GM18870 (cell line): ENCODE data around the gene EDC4.

Experiments
- ATAC-seq: cut with Tn5 transposase; IDR thresholded peaks from one replicate; pipeline ENCODE4 v1.9.1; 2021; ENCODE audit warnings: moderate library complexity; ENCODE audit not compliant: unreplicated experiment

Gene EDC4

DNA sequence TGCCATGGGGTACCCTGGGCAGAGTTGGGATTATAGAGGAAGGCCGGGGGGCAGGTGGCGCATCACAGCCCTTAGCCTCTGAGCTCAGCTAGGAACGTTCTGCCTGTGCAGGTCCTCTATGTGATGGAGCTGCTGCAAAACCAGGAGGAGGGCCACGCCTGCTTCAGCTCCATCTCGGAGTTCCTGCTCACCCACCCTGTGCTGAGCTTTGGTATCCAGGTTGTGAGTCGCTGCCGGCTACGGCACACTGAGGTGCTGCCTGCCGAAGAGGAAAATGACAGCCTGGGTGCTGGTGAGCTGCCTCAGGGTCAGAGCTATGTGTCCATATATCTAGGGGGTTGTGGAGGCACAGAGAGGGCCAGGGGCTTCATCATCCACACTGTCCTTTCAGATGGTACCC lies 6.0 kb downstream of the EDC4 start:
- no peak for ATAC-seq

DNA sequence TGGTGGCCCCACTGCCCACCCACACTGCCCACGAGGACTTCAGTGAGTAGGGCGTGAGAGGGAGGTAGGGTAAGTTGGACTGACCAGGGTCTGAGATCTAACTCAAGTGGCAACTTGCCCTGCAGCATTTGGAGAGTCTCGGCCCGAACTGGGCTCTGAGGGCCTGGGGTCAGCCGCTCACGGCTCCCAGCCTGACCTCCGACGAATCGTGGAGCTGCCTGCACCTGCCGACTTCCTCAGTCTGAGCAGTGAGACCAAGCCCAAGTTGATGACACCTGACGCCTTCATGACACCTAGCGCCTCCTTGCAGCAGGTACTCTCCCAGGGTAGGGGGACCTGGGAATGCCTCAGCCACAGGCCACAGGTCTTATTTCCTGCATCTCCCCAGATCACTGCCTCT lies 6.6 kb downstream of the EDC4 start:
- ATAC-seq, result no peak

DNA sequence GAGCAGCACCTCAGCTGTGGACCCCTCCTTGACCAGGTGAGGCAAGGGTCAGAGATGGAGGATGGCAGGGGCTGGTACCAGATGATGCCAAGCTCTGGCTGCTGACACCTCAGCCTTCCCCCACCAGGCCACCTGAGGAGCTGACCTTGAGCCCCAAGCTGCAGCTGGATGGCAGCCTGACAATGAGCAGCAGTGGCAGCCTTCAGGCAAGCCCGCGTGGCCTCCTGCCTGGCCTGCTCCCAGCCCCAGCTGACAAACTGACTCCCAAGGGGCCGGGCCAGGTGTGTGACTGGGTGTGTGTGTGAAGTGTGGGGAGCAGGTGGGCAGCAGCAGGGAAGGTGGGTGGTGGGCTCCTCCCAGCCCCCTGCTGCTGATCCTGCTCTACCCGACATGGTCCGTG lies 7.1 kb downstream of the EDC4 start:
- ATAC-seq, result no peak

DNA sequence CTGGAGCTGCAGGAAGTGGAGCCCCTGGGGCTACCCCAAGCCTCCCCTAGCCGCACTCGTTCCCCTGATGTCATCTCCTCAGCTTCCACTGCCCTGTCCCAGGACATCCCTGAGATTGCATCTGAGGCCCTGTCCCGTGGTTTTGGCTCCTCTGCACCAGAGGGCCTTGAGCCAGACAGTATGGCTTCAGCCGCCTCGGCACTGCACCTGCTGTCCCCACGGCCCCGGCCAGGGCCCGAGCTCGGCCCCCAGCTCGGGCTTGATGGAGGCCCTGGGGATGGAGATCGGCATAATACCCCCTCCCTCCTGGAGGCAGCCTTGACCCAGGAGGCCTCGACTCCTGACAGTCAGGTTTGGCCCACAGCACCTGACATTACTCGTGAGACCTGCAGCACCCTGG lies 7.7 kb downstream of the EDC4 start:
- ATAC-seq, result no peak

DNA sequence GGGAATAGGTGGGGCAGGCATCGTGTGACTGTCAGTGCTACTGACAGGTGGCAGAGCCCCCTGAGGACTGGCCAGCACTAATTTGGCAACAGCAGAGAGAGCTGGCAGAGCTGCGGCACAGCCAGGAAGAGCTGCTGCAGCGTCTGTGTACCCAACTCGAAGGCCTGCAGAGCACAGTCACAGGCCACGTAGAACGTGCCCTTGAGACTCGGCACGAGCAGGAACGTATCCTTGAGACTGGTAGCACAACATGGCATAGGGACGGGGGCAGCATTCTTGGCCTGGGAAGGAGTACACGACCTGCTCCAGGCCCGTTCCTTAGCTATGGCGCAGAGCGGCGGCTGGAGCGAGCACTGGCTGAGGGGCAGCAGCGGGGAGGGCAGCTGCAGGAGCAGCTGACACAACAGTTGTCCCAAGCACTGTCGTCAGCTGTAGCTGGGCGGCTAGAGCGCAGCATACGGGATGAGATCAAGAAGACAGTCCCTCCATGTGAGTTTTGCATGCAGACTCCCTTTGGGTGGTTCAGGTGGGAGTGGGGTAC lies 8.8 kb downstream of the EDC4 start:
- ATAC-seq, result no peak

DNA sequence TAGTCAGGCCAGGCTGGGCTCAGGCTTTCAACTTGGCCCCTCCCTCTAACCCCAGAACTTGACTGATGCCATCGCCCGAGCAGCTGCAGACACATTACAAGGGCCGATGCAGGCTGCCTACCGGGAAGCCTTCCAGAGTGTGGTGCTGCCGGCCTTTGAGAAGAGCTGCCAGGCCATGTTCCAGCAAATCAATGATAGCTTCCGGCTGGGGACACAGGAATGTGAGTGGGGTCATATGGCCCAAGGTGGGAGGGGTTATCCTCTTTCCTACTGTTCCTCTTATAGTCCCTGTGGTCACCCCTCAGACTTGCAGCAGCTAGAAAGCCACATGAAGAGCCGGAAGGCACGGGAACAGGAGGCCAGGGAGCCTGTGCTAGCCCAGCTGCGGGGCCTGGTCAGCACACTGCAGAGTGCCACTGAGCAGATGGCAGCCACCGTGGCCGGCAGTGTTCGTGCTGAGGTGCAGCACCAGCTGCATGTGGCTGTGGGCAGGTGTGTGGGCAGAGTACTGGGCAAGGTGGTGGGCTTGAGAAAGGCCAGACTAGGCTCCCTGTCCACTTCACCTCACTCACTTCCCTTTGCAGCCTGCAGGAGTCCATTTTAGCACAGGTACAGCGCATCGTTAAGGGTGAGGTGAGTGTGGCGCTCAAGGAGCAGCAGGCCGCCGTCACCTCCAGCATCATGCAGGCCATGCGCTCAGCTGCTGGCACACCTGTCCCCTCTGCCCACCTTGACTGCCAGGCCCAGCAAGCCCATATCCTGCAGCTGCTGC lies 9.7 kb downstream of the EDC4 start:
- no peak for ATAC-seq

DNA sequence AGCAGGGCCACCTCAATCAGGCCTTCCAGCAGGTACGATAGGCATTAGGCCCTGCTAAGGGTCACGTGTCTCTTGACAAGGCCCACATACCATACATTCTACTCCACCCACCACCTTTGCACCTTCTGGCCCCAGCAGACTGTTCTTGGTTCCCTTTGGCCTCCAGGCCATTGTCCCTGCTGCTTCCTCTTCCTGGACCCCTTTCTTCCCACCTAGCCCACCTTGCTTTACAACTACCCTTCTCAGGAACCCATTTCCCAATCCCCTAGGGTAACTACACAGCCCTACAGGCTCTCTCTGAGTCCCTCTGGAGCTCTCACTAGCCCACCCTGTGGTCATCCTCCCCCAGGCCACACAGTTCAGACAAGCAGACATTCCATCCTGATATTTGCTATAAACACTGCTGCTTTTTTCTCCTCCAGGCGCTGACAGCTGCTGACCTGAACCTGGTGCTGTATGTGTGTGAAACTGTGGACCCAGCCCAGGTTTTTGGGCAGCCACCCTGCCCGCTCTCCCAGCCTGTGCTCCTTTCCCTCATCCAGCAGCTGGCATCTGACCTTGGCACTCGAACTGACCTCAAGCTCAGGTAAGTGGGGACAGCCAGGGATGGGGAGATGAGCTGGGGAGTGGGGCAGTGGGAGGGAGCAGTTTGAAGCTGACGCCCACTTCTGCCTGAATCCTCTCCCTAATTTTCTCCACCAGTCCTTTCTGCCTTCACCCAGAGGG lies 10.5 kb downstream of the EDC4 start:
- no peak for ATAC-seq

DNA sequence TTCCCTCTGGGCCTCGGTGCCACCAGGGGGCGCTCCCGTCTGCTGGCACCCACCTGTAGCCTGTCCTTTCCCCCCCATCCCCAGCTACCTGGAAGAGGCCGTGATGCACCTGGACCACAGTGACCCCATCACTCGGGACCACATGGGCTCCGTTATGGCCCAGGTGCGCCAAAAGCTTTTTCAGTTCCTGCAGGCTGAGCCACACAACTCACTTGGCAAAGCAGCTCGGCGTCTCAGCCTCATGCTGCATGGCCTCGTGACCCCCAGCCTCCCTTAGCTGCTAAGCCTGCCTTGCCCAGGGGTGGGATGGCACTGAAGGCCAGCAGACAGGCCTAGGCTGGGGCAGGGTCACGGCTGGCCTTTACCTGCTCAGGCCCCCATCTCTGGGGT lies 11.0 kb downstream of the EDC4 start:
- no peak for ATAC-seq

DNA sequence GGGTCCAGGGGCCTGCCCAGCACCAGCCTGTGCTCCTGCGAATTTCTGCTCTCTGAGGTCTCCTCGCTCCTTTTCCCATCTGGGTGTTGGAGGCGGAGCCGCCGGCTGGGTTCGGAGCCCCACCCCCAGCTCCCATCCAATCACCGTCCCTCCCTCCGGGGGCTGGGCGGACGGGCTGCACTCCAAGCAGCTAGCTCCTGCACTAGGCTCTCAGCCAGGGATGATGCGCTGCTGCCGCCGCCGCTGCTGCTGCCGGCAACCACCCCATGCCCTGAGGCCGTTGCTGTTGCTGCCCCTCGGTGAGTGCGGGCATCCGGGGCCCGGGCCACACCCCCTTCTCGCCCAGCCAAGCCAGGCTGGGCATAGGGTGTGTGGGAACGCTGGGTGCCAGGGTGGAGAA lies 11.8 kb downstream of the EDC4 start, which contains the start of gene NRN1L:
TSS of gene NRN1L (plus strand) at position 202 of the 400 bp plus-strand sequence. CDS start at position 221, 19 bp downstream.
- ATAC-seq, result no peak

DNA sequence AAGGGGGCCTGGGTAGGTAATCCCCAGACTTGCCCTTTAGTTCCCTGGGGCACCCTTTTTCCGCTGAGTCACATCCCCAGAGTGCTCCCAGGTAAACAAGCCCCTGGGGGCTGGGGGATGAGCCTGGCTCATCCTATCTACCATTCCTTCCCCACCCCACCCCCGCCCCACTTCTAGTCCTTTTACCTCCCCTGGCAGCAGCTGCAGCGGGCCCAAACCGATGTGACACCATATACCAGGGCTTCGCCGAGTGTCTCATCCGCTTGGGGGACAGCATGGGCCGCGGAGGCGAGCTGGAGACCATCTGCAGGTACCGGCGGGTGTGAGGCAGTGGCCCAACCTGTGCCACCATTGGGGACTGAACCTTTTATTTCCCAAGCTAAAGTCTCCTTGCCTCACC lies 12.7 kb downstream of the EDC4 start:
- no peak for ATAC-seq

DNA sequence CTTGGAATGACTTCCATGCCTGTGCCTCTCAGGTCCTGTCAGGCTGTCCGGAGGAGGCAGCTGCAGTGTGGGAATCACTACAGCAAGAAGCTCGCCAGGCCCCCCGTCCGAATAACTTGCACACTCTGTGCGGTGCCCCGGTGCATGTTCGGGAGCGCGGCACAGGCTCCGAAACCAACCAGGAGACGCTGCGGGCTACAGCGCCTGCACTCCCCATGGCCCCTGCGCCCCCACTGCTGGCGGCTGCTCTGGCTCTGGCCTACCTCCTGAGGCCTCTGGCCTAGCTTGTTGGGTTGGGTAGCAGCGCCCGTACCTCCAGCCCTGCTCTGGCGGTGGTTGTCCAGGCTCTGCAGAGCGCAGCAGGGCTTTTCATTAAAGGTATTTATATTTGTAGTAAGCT lies 13.1 kb downstream of the EDC4 start:
- no peak for ATAC-seq

DNA sequence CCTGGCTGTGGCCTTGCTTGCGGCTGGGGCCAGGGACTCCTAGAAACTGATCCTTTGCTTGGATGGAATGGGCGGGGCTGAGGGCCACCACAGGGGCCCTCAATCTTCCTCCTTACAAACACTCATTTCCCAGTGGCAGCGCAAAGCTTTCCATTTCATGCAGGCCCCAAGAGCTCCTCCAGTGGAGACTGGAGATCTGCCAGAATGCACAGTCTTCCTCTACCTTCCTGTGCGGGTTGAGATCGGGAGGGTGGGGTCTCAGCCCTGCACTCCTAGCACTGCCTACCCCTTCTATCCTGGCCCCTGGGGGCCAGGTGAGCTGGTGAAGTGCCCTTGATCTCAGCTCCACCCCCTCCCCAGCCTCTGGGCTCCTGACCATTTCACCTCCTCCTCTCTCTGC lies 13.5 kb downstream of the EDC4 start:
- no peak for ATAC-seq

DNA sequence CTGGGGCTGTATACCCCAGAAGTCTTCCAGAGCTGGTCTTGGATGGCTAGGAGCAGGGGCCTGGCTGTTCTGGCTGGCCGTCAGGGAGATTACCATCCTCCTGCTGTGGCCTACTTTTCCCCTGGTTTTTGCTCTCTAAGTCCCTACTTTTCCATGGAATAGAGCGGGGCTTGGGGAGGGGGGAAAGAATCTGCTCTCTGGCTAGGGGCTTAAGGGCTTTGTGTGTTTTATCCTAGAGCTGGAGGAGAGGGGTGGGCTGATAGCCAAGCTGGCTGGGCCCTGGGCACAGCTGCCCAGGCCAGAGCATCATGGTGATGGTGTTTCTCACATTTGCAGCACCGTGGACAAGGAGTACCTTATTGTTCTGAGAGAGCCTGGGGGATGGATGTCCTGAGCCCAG lies 15.5 kb downstream of the EDC4 start:
- no peak for ATAC-seq

DNA sequence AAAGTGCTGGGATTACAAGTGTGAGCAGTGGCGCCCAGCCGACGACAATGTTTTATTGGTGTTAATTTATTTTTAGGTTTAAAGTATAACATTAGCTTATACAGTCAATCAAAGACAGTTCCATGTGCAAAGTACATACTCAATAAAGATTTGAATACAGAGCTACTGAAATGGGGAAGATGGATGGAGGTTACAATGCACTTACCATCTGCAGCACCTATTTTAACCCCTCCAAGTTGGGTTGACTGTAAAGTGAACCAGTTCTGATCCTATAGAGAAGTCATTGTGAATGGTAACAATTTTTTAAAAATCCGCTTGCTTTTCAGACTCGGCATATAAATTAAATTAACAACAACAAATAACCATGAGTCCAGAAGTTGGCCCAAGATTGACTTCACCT lies 19.5 kb downstream of the EDC4 start:
- ATAC-seq, result no peak

DNA sequence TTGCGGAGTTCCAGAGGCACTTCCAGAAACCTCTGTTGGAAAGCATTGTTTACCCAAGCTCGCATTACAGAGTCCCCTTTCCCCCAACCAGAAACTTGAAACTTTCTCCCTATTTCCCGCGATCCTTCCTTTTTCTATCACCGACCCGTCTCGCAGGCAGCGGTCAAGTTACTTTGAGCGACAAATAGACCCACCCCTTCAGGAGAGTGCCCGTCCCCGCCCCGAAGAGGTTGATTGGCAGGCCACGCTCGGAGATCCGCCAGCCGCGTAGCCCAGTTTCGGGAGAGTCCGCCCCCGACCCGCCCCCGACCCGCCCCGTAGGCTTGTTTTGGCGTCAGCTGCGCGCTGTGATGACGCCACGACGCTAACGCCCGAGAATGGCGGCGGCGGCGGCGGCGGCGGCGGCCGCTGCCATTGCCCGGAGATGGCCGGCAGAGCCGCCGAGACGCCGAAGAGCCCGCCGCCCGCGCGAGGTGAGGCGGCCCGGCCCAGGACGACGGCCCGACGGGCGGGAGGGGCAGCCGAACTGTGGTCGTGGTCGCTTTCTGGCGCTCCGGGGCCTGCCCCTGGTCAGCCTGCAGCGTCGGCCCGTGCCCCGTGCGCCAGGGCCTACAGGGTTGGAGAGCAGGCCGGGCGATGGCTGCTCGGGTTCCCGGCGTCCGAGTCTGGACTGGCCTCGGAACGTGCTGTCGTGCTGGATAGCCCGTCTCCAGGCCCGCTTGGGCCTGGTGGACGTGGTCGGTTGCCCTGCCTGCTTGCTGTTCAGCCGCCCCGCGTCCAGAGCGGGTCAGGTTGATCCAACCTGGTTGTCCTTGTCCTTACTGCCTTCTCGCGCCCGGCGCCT lies 20.3 kb downstream of the EDC4 start, which contains the start of gene PSKH1:
TSS of gene PSKH1 (plus strand) at position 356 of the 844 bp plus-strand sequence. CDS start 15,496 bp downstream, outside the sequence.
- peak; percentile 63 for ATAC-seq

DNA sequence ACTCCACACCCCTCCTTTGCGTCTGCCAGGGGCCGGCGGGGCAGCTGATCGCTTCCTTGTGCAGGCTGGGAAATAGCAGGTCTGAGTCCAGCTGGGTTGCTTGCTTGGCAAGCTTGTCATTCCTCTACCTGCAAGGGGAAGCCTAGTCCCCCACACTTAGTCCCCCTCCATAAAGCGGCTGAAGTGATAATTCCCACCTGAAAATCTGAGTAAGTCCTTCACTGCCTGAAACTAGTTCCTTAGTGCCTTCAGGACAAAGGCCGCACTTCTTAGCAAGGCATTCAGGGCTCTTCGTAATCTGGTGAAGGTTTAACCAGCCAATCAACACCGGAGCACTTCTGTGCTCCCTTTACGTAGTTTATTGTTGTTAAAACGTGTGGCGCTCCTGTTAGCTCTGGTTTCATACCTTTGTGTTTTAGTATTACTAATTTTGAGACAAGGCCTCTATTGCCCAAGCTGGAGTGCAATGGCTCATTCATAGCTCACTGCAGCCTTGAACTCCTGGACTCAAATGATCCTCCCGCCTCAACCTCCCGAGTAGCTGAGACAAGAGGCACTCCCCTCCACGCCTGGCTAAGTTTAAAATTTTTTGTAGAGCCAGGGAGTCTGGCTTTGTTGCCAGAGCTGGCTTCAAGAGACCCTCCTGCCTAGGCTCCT lies 21.0 kb downstream of the EDC4 start:
- peak; percentile 7 for ATAC-seq

DNA sequence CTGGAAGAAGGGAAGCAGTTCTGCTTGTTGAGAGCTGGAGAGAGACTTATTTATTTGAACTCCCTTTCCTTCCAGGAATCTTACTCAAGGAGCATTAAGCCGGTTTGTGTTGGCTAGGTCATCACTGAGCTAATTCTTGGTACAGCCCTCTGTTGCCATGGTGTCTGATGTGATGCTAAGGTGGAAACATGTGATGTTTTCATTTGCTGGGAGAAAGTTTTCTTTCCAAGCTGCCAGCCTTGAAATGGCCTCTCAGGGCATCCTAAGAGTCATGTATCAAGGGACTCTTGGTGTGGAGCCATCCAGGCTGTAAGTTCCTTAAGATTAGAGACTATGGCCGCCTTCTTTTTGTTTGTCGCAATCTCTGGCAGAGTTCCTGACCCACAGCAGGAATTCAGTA lies 24.4 kb downstream of the EDC4 start:
- ATAC-seq, result no peak

DNA sequence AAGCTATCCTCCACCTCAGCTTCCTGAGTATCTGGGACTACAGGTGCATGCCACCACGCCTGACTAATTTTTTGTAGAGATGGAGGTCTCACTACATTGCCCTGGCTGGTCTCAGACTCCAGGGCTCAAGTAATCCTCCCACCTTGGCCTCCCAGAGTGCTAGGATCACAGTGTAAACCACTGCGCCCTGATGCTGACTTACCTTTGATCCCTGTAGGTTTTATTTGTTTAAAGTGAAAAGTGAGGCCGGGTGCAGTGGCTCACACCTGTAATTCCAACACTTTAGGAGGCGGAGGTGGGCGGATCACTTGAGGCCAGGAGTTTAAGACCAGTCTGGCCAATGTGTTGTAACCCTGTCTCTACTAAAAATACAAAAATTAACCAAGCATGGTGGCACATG lies 28.9 kb downstream of the EDC4 start:
- no peak for ATAC-seq

DNA sequence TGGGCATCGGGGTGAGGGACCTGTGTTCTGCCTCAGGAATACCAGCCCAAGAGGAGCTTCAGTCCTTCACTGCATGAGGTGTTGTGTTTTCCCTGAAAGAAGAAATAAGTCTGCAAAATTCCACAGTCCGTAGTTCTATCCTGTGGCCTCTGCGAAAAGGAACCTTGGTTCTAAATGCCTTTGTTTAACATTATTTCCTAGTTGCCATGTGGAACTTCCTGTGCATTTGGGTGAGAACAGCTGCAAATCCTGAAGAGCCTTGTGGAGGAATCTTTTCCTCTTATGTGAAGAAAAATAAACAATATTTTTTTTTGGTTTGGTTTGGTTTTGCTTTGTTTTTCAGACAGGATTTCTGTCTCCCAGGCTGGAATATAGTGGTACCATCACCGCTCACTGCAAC lies 30.0 kb downstream of the EDC4 start:
- no peak for ATAC-seq

DNA sequence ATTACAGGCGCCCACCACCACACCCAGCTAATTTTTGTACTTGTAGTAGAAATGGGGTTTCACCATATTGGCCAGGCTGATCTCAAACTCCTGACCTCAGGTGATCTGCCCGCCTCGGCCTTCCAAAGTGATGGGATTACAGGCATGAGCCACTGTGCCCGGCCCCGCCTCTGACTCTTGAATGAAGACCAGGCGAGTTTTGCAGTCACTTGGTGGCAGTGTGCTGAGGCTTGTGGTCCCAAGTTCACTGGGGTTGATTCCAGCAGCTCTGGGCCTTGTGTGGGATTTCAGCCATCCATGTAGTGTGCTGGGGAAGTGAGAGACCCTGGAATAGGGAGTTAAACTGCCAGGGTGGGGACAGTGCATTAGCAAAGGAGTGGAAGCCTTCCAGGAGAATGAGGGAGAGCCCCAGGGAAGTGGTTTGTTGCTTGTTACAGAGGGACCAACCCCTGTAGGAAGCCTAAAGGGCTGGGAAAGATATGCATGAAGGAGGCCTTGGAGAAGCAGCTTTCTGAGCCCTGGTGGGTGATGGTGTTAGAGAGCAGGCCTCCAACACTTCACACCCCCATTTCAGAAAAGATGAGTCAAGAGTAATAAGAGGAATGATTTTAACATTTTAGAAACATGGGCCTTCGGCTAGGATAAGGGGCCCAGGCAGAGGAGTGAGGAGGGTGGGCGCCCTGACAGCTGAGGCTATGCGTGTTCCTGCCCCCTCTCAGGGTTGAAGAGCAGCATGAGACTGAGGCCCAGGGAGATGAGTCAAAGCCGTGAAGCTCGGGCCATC lies 34.7 kb downstream of the EDC4 start:
- no peak for ATAC-seq
